Sigmoid colon (tissue), 4 donors: ENCODE data around the gene LOXL3.

ENCODE experiments used
- EP300 ChIP-seq, 4 donors: sonication (generic); formaldehyde crosslinking; IDR thresholded peaks; one replicate each; pipeline ENCODE4 v1.6.1; 2017; ENCODE audit warnings: antibody characterized with exemption in 4 of 4
- POLR2A ChIP-seq, 2 donors: fragments of 450-650 bp; IDR thresholded peaks; one replicate each; pipeline ENCODE4 v1.6.1; 2016; ENCODE audit warnings: antibody characterized with exemption in 2 of 2, mild to moderate bottlenecking in 2 of 2, moderate library complexity in 2 of 2
- POLR2AphosphoS5 ChIP-seq, 4 donors: sonication (generic); formaldehyde crosslinking; IDR thresholded peaks; one replicate each; pipeline ENCODE4 v1.6.1; 2017; ENCODE audit warnings: antibody characterized with exemption in 4 of 4
- TF ChIP-seq, protein P1 (sequence below), 4 experiments: fragments of 450-650 bp in 3 of 4; fragments of 200-600 bp in 1 of 4; IDR thresholded peaks; one replicate each; pipeline ENCODE4 v1.5.1; 2016 to 2019; ENCODE audit warnings: antibody characterized with exemption in 4 of 4, mild to moderate bottlenecking in 3 of 4, moderate library complexity in 2 of 4

DNA sequence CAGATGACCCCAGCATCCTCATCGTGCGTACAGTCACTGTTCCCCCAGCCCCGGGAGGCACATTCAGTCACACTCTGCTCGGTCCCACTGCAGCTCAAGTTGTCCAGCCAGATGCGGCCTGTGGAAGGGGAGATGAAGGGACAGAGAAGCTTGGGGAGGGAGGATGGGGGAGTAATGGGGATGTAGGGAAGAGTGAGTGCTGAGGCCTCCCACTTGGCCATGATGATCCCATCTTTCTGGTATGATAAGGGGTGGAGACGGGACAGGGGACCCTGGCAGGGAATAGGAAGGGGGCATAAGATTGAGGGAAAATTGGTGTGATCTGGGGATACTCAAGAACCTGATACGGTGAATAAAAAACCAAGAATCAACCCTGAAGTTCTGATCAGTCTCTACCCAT, 3.5 kb downstream of the LOXL3 start:
- TF ChIP-seq, protein P1, sequence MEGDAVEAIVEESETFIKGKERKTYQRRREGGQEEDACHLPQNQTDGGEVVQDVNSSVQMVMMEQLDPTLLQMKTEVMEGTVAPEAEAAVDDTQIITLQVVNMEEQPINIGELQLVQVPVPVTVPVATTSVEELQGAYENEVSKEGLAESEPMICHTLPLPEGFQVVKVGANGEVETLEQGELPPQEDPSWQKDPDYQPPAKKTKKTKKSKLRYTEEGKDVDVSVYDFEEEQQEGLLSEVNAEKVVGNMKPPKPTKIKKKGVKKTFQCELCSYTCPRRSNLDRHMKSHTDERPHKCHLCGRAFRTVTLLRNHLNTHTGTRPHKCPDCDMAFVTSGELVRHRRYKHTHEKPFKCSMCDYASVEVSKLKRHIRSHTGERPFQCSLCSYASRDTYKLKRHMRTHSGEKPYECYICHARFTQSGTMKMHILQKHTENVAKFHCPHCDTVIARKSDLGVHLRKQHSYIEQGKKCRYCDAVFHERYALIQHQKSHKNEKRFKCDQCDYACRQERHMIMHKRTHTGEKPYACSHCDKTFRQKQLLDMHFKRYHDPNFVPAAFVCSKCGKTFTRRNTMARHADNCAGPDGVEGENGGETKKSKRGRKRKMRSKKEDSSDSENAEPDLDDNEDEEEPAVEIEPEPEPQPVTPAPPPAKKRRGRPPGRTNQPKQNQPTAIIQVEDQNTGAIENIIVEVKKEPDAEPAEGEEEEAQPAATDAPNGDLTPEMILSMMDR (IDR thresholded peaks at IDR 0.05) = no peak
- TF ChIP-seq EP300 (IDR thresholded peaks at IDR 0.05) = no peak
- TF ChIP-seq POLR2A (IDR thresholded peaks at IDR 0.05) = no peak
- no peak for TF ChIP-seq POLR2AphosphoS5 (IDR thresholded peaks at IDR 0.05)
